ENCODE data around the gene CSF1.
"Not testable (repeated sequence)": the region's sequence is repeated elsewhere in the genome, so short reads cannot be mapped to it uniquely, and the experiment has no call there.

DNA sequence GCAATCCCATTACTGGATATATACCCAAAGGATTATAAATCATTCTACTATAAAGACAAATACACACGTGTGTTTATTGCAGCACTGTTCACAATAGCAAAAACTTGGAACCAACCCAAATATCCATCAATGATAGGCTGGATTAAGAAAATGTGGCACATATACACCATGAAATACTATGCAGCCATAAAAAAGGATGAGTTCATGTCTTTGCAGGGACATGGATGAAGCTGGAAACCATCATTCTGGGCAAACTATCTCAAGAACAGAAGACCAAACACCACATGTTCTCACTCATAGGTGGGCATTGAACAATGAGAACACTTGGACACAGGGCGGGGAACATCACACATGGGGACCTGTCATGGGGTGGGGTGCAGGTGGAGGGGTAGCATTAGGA, 49.0 kb upstream of the CSF1 start:
- TF ChIP-seq, protein P1, sequence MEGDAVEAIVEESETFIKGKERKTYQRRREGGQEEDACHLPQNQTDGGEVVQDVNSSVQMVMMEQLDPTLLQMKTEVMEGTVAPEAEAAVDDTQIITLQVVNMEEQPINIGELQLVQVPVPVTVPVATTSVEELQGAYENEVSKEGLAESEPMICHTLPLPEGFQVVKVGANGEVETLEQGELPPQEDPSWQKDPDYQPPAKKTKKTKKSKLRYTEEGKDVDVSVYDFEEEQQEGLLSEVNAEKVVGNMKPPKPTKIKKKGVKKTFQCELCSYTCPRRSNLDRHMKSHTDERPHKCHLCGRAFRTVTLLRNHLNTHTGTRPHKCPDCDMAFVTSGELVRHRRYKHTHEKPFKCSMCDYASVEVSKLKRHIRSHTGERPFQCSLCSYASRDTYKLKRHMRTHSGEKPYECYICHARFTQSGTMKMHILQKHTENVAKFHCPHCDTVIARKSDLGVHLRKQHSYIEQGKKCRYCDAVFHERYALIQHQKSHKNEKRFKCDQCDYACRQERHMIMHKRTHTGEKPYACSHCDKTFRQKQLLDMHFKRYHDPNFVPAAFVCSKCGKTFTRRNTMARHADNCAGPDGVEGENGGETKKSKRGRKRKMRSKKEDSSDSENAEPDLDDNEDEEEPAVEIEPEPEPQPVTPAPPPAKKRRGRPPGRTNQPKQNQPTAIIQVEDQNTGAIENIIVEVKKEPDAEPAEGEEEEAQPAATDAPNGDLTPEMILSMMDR (conservative IDR thresholded peaks at IDR 0.05 in 1 of 2, IDR thresholded peaks at IDR 0.05 in 1 of 2; ENCODE audit: extremely low read depth in 1 of 2, insufficient read depth in 1 of 2, low read depth in 1 of 2, low read length in 2 of 2), result not testable (repeated sequence)
- TF ChIP-seq EZH2 (IDR thresholded peaks at IDR 0.05; ENCODE audit: borderline replicate concordance, low read length), result not testable (repeated sequence)
